Left lung (tissue), 10 donors: ENCODE data around the gene GINS3. TPM values are rescaled to one million over a fixed set of nuclear protein-coding genes. Genes with fewer than 3 reads are reported as not detected.
"Not testable (repeated sequence)": the region's sequence is repeated elsewhere in the genome, so short reads cannot be mapped to it uniquely, and the experiment has no call there.

ENCODE experiments used
- ATAC-seq: fragments of 200-7000 bp; cut with Tn5 transposase; one replicate; pipeline ENCODE4 v1.9.1; 2020; ENCODE audit warnings: moderate library complexity
- DNase-seq, 4 donors: peaks; one replicate each; pipeline ENCODE4 v3.0.0-alpha.2; 2013 to 2020
- H3K27ac ChIP-seq, 2 donors: fragments of 200-600 bp; sonication (generic) in 1 of 2; one replicate each; pipeline versions ENCODE4 v1.5.0 to v1.8.0; 2020 to 2021
- H3K27me3 ChIP-seq, 2 donors: fragments of 200-600 bp; sonication (generic) in 1 of 2; one replicate each; pipeline versions ENCODE4 v1.5.0 to v1.8.0; 2020 to 2021
- H3K36me3 ChIP-seq, 2 donors: fragments of 200-600 bp; sonication (generic) in 1 of 2; one replicate each; pipeline versions ENCODE4 v1.5.0 to v1.8.0; 2020 to 2021
- H3K4me1 ChIP-seq, 2 donors: fragments of 200-600 bp; one replicate each; pipeline ENCODE4 v1.8.0; 2021
- H3K4me3 ChIP-seq, 2 donors: fragments of 200-600 bp; sonication (generic) in 1 of 2; one replicate each; pipeline versions ENCODE4 v1.5.0 to v1.8.0; 2020 to 2021; ENCODE audit warnings: mild to moderate bottlenecking in 1 of 2
- H3K9me3 ChIP-seq, 2 donors: fragments of 200-600 bp; sonication (generic) in 1 of 2; one replicate each; pipeline versions ENCODE4 v1.5.0 to v1.8.0; 2020 to 2021
- CTCF ChIP-seq, 2 donors: fragments of 200-600 bp; sonication (generic) in 1 of 2; IDR thresholded peaks; one replicate each; pipeline versions ENCODE4 v1.5.0 to v1.8.0; 2021; ENCODE audit warnings: antibody characterized with exemption in 2 of 2
- intact Hi-C, 2 donors: fragments of 100-400 bp; cut with DNase I; formaldehyde crosslinking; loops; one replicate each; pipeline versions ENCODE4 v1.11.2 to v1.14.2; 2022
- polyA plus RNA-seq, 6 donors: library from polyadenylated mRNA; unstranded; fragments of 120-200 nt; gene quantifications; one replicate each; pipeline ENCODE4 v1.2.1, GENCODE V29; 2013; ENCODE audit not compliant: insufficient read length in 6 of 6
- total RNA-seq, 2 donors: library from RNA; stranded (reverse); fragmentation: NEBNext Ultra II Directional; extraction: Animal tissue kit (Norgen Biotek cat#: 25700); gene quantifications; one replicate each; pipeline ENCODE4 v1.2.1, GENCODE V29; 2021
- donor health status: DM: no; HTN: yes; CAD: no.
- donor health status: DM: no; HTN: no; CAD: no.

Gene GINS3
- total and polyA plus RNA-seq, 8 donors, result 4.8 to 14.6 (median 10.3) TPM

DNA sequence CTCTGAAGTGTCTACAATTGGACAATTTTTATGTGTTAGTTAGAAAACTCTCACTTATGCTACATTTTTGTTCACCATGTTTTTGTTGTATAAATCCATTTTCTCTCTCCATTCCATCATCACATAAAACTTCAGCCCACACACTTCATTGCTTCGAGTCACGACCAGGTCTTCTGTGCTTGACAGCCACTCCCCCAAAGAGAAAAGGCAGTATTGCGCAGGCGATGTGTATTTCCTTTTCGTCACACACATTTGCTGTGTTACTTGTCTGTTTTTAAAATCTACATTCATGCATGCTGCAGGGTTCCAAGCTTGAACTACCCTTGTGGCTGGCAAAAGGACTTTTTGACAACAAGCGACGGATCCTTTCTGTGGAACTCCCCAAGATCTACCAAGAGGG is 10.5 kb downstream of the GINS3 start:
- H3K4me1 ChIP-seq, result no peaks in the 10 kb centered on the region
- intact Hi-C loops, result no loop called here
- no peak for TF ChIP-seq CTCF (IDR thresholded peaks at IDR 0.05)
- no peak for DNase-seq
- H3K27me3 ChIP-seq, result no peaks in the 10 kb centered on the region
- no peak overlapping the region for H3K4me3 ChIP-seq
- no peak for ATAC-seq
- H3K27ac ChIP-seq, result no peak overlapping the region
- no peaks in the 10 kb centered on the region for H3K9me3 ChIP-seq
- H3K36me3 ChIP-seq, result no peaks in the 10 kb centered on the region

GRCh38 chr16:58409316-58409973 is 17.2 kb downstream of the GINS3 start:
- no peaks in the 10 kb centered on the region for H3K36me3 ChIP-seq
- H3K9me3 ChIP-seq, result no peaks in the 10 kb centered on the region
- peak; percentile 53 for ATAC-seq
- no peak overlapping the region for H3K27ac ChIP-seq
- no peak for TF ChIP-seq CTCF (IDR thresholded peaks at IDR 0.05)
- no peak for DNase-seq
- no peak overlapping the region for H3K4me3 ChIP-seq
- no peaks in the 10 kb centered on the region for H3K4me1 ChIP-seq
- intact Hi-C loops, result no loop called here
- H3K27me3 ChIP-seq, result no peaks in the 10 kb centered on the region

DNA sequence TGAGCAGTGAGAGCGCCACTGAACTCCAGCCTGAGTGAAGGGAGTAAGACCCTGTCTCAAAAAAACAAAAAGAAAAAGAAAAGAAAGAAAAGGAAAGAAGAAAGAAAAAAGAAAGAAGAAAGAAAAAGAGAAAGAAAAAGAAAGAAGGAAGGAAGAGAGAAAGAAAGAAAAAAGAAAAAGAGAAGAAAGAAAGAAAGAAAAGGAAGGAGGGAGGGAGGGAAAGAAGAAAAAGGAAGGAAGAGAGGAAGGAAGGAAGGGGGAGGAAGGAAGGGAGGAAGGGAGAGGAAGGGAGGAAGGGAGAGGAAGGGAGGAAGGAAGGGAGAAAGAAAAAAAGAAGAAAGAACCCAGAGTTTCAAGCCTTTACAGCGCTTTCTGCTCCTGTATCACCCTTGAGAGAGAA is 19.1 kb downstream of the GINS3 start:
- H3K4me3 ChIP-seq, result no peak overlapping the region
- H3K4me1 ChIP-seq, result no peaks in the 10 kb centered on the region
- H3K27ac ChIP-seq, result no peak overlapping the region
- intact Hi-C loops, result no loop called here
- no peak for DNase-seq
- ATAC-seq, result no peak
- no peaks in the 10 kb centered on the region for H3K36me3 ChIP-seq
- TF ChIP-seq CTCF (IDR thresholded peaks at IDR 0.05), result no peak
- H3K9me3 ChIP-seq, result no peaks in the 10 kb centered on the region
- H3K27me3 ChIP-seq, result no peaks in the 10 kb centered on the region

GRCh38 chr16:58411736-58412614 is 19.7 kb downstream of the GINS3 start:
- Histone ChIP-seq H3K4me3 (no peak overlapping the region), H3K4me1 (no peaks in the 10 kb centered on the region), H3K9me3 (no peaks in the 10 kb centered on the region), H3K27me3 (no peaks in the 10 kb centered on the region), H3K36me3 (no peaks in the 10 kb centered on the region), H3K27ac (no peak overlapping the region)
- no peak for TF ChIP-seq CTCF (IDR thresholded peaks at IDR 0.05)
- intact Hi-C loops, result no loop called here
- DNase-seq (no peak), ATAC-seq (peak; percentile 70)

DNA sequence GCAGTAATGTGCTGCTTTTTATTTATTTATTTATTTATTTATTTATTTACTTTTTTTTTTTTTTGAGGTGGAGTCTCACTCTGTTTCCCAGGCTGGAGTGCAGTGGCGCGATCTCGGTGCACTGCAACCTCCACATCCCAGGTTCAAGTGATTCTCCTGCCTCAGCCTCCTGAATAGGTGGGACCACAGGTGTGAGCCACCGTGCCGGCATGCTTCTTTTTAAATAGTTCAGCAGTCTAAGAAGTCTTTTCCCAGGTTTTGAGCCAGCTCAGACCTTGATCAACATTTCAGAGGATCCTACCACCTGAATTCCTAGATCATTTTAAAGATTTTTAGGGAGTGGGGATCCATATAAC is 20.3 kb downstream of the GINS3 start:
- H3K4me3 ChIP-seq, H3K27me3 ChIP-seq, H3K27ac ChIP-seq, H3K36me3 ChIP-seq, intact Hi-C loops, H3K9me3 ChIP-seq, DNase-seq, ATAC-seq, H3K4me1 ChIP-seq: not testable (repeated sequence)
